ENCODE measurements around the gene MIA2. TPM values are rescaled to one million over a fixed set of nuclear protein-coding genes. Genes with fewer than 3 reads are reported as not detected.

The MIA2 gene
- total RNA-seq, 1 experiment from 2014 or later: 15.0 TPM

GRCh38 chr14:39364509-39364908, 130.8 kb downstream of the MIA2 start:
- no peak overlapping the region for H3K14ac ChIP-seq (ENCODE audit: insufficient read depth, low read length)
- peaks cover 10% of the 10 kb centered on the region for H3K4me1 ChIP-seq (ENCODE audit: insufficient read depth, low read length)
- H3K18ac ChIP-seq (ENCODE audit: insufficient read length, low read depth, low read length): no peak overlapping the region
- no peak overlapping the region for H2BK15ac ChIP-seq (ENCODE audit: low read depth, low read length)
- H3K23me2 ChIP-seq (ENCODE audit: insufficient read length, low read depth, low read length, poor library complexity, severe bottlenecking): no peaks in the 10 kb centered on the region
- H4K91ac ChIP-seq (ENCODE audit: insufficient read length, low read depth, low read length): no peak overlapping the region
- no peak overlapping the region for H4K8ac ChIP-seq (replicated peaks; ENCODE audit: insufficient read length, low read depth, low read length)
- H3K27ac Mint-ChIP-seq: no peak overlapping the region
- H3K23ac ChIP-seq (ENCODE audit: insufficient read length, low read depth, low read length): no peak overlapping the region
- H3K79me2 ChIP-seq (ENCODE audit: insufficient read depth, low read length): no peaks in the 10 kb centered on the region
- H3K4ac ChIP-seq (ENCODE audit: low read depth, low read length): no peak overlapping the region
- H2AK5ac ChIP-seq (ENCODE audit: insufficient read length, low read length): no peak overlapping the region
- peaks cover 29 to 32% of the 10 kb centered on the region in 2 experiments for H3K4me1 Mint-ChIP-seq
- no peak overlapping the region for H3K9ac ChIP-seq (ENCODE audit: extremely low read depth, insufficient read length, low read length)
- no peak overlapping the region for H3K27ac ChIP-seq (ENCODE audit: insufficient read length, low read depth, low read length)
- TF ChIP-seq, protein P1, sequence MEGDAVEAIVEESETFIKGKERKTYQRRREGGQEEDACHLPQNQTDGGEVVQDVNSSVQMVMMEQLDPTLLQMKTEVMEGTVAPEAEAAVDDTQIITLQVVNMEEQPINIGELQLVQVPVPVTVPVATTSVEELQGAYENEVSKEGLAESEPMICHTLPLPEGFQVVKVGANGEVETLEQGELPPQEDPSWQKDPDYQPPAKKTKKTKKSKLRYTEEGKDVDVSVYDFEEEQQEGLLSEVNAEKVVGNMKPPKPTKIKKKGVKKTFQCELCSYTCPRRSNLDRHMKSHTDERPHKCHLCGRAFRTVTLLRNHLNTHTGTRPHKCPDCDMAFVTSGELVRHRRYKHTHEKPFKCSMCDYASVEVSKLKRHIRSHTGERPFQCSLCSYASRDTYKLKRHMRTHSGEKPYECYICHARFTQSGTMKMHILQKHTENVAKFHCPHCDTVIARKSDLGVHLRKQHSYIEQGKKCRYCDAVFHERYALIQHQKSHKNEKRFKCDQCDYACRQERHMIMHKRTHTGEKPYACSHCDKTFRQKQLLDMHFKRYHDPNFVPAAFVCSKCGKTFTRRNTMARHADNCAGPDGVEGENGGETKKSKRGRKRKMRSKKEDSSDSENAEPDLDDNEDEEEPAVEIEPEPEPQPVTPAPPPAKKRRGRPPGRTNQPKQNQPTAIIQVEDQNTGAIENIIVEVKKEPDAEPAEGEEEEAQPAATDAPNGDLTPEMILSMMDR (conservative IDR thresholded peaks at IDR 0.05): no peak
- H3K27me3 Mint-ChIP-seq (ENCODE audit: low read depth): no peaks in the 10 kb centered on the region
- peaks cover 20 to 21% of the 10 kb centered on the region in 2 experiments; a peak in 4 of 5 replicates for H3K9me3 Mint-ChIP-seq
- H3K4me2 ChIP-seq (ENCODE audit: insufficient read depth, insufficient read length, low read length): no peak overlapping the region
- H3K79me1 ChIP-seq (ENCODE audit: insufficient read depth, low read depth, low read length, poor library complexity, severe bottlenecking): no peaks in the 10 kb centered on the region
- WGBS (ENCODE audit: extremely low coverage, insufficient read length, low lambda C conversion rate): no CpG with 5 or more reads among the region's 1 CpG
- H3T11ph ChIP-seq (ENCODE audit: low read length): no peak overlapping the region
- no peak overlapping the region for H4K5ac ChIP-seq (ENCODE audit: insufficient read length, low read depth, low read length)
- no peak overlapping the region for H3K56ac ChIP-seq (ENCODE audit: insufficient read length, low read depth, low read length)
- H3K27me3 ChIP-seq (ENCODE audit: insufficient read depth, low read length): no peaks in the 10 kb centered on the region
- peaks cover 1% of the 10 kb centered on the region for H3K9me3 ChIP-seq (ENCODE audit: control insufficient read depth, low read depth, low read length)
- H3K36me3 Mint-ChIP-seq (ENCODE audit: insufficient read depth in 1 of 3, low read depth in 3 of 3): peaks cover 18 to 33% (median 22%) of the 10 kb centered on the region in 3 experiments
- no peak overlapping the region for H2BK20ac ChIP-seq (ENCODE audit: low read depth, low read length, poor library complexity, severe bottlenecking)
- no peak overlapping the region for H3K4me3 Mint-ChIP-seq
- no peak for DNase-seq
- H2BK12ac ChIP-seq (ENCODE audit: insufficient read length, low read depth, low read length): no peak overlapping the region
- H2AFZ ChIP-seq (ENCODE audit: low read length): no peak overlapping the region
- no peaks in the 10 kb centered on the region for H4K20me1 ChIP-seq (ENCODE audit: control insufficient read depth, insufficient read depth, insufficient read length)
- no peak overlapping the region for H2BK5ac ChIP-seq (ENCODE audit: insufficient read length, low read length)
- H2BK120ac ChIP-seq (ENCODE audit: low read depth, low read length, poor library complexity, severe bottlenecking): no peak overlapping the region
